BJ (cell line): ENCODE measurements around the gene KLHL29. TPM values are rescaled to one million over a fixed set of nuclear protein-coding genes. Genes with fewer than 3 reads are reported as not detected.

Source experiments
- CTCF ChIA-PET: fragments of 350-600 bp; formaldehyde crosslinking; extraction: SDS; loops from one replicate; lab custom pipeline; 2021; ENCODE audit warnings: antibody characterized with exemption, inconsistent platforms; lab: Yijun Ruan, JAX
- POLR2A ChIA-PET: fragments of 300-600 bp; sonication (Branson Sonifier 250); formaldehyde crosslinking; extraction: SDS; loops from one replicate; lab custom pipeline; 2021; ENCODE audit warnings: antibody characterized with exemption; lab: Charles Lee
- DNase-seq: peaks from one replicate; pipeline ENCODE4 v3.0.0-alpha.2; 2011; ENCODE audit warnings: low read depth
- H3K27me3 ChIP-seq: 2 replicates; pipeline ENCODE4 v1.6.0; 2011; ENCODE audit warnings: low read length; ENCODE audit not compliant: control insufficient read depth, insufficient read depth
- H3K36me3 ChIP-seq: 2 replicates; pipeline ENCODE4 v1.5.1; 2011; ENCODE audit warnings: low read length; ENCODE audit not compliant: control insufficient read depth, insufficient read depth
- H3K4me3 ChIP-seq: 2 replicates; pipeline ENCODE4 v1.5.1; 2011; ENCODE audit warnings: low read depth, mild to moderate bottlenecking, control low read depth, low read length
- CTCF ChIP-seq: IDR thresholded peaks from 2 replicates; pipeline ENCODE4 v1.5.1; 2011; ENCODE audit warnings: low read depth, mild to moderate bottlenecking, control low read depth, inconsistent platforms, low read length, moderate library complexity; ENCODE audit not compliant: insufficient read depth
- polyA plus RNA-seq: library from polyadenylated mRNA; depleted of rRNA; stranded (reverse); fragments of >200 nt; gene quantifications from 2 replicates; pipeline ENCODE4 v1.2.3, GENCODE V29; 2011

The KLHL29 gene
- polyA plus RNA-seq, 1 experiment, result 10.0 TPM

GRCh38 chr2:23534771-23535170 is 149.8 kb downstream of the KLHL29 start:
- POLR2A ChIA-PET, result no interaction called here
- CTCF ChIA-PET, result no interaction called here
- DNase-seq, result no peak
- no peaks in the 10 kb centered on the region for H3K27me3 ChIP-seq
- H3K36me3 ChIP-seq, result 0 out of 2 replicates have a peak, but pooled peaks cover 3% of the 10 kb centered on the region
- H3K4me3 ChIP-seq, result no peak overlapping the region
- TF ChIP-seq CTCF, result no peak

GRCh38 chr2:23536326-23536725 is 151.3 kb downstream of the KLHL29 start:
- DNase-seq, result no peak
- no peak overlapping the region for H3K4me3 ChIP-seq
- ChIA-PET CTCF (interaction anchor here (0.8 kb wide), 1 partner anchor 28 kb away, joined by 3 read pairs; no protein-coding TSS in a partner anchor), POLR2A (no interaction called here)
- TF ChIP-seq CTCF, result no peak
- no peaks in the 10 kb centered on the region for H3K27me3 ChIP-seq
- 0 out of 2 replicates have a peak, but pooled peaks cover 1% of the 10 kb centered on the region for H3K36me3 ChIP-seq

GRCh38 chr2:23537991-23538390 is 153.0 kb downstream of the KLHL29 start:
- Histone ChIP-seq H3K27me3 (no peaks in the 10 kb centered on the region), H3K4me3 (no peak overlapping the region), H3K36me3 (no peaks in the 10 kb centered on the region)
- POLR2A ChIA-PET, result no interaction called here
- CTCF ChIA-PET, result interaction anchor here (0.6 to 0.8 kb wide), 2 partner anchors 11 to 36 kb away, joined by 3 read pairs; no protein-coding TSS in a partner anchor
- TF ChIP-seq CTCF, result no peak
- DNase-seq, result no peak

- Histone ChIP-seq H3K27me3 (no peaks in the 10 kb centered on the region), H3K4me3 (no peak overlapping the region), H3K36me3 (no peaks in the 10 kb centered on the region)
- CTCF ChIA-PET, result interaction anchor here (0.6 to 0.8 kb wide), 2 partner anchors 12 to 37 kb away, joined by 3 read pairs; no protein-coding TSS in a partner anchor
- POLR2A ChIA-PET, result no interaction called here
- DNase-seq, result no peak
- TF ChIP-seq CTCF, result no peak
Observed at GRCh38 chr2:23538566-23538965, 153.6 kb downstream of the KLHL29 start.

GRCh38 chr2:23540804-23541360 is 155.9 kb downstream of the KLHL29 start:
- ChIA-PET POLR2A (no interaction called here), CTCF (no interaction called here)
- Histone ChIP-seq H3K36me3 (no peaks in the 10 kb centered on the region), H3K27me3 (no peaks in the 10 kb centered on the region), H3K4me3 (no peak overlapping the region)
- no peak for DNase-seq
- no peak for TF ChIP-seq CTCF
